Measurements from ENCODE around the gene COA3. TPM values are rescaled to one million over a fixed set of nuclear protein-coding genes. Genes with fewer than 3 reads are reported as not detected.

The COA3 gene
- polyA plus RNA-seq, 4 donors = 101 to 317 (median 296) TPM

GRCh38 chr17:42795061-42795460 is 3.4 kb downstream of the COA3 start:
- H3K27me3 ChIP-seq (ENCODE audit: control insufficient read depth in 3 of 3, insufficient read depth in 3 of 3, low read length in 3 of 3) = no peaks in the 10 kb centered on the region
- FAIRE-seq (no peak), DNase-seq (no peak)
- peaks cover 0 to 41% (median 0%) of the 10 kb centered on the region in 3 donors for H3K36me3 ChIP-seq (ENCODE audit: control insufficient read depth in 3 of 3, insufficient read depth in 2 of 3, low read depth in 1 of 3, low read length in 3 of 3)
- H3K4me3 ChIP-seq (ENCODE audit: low read depth in 1 of 3, low read length in 3 of 3) = no peak overlapping the region
- 57 to 71% (median 60%) methylated on average over 3 to 4 of the region's 4 CpGs for WGBS, 3 donors
- peaks cover 2 to 29% (median 3%) of the 10 kb centered on the region in 3 donors for H3K4me1 ChIP-seq (ENCODE audit: control insufficient read depth in 3 of 3, insufficient read depth in 2 of 3, low read depth in 1 of 3, low read length in 2 of 3)
- no peak overlapping the region for H3K27ac ChIP-seq (ENCODE audit: low read depth in 1 of 3, low read length in 2 of 3)
- H3K9me3 ChIP-seq (ENCODE audit: control insufficient read depth in 2 of 2, insufficient read depth in 1 of 2, low read depth in 1 of 2, low read length in 1 of 2) = no peaks in the 10 kb centered on the region

GRCh38 chr17:42792545-42792944 is 6.0 kb downstream of the COA3 start:
- WGBS, 3 donors = 68 to 74% (median 72%) methylated on average over 5 of the region's 5 CpGs
- Histone ChIP-seq H3K27me3 (ENCODE audit: control insufficient read depth in 3 of 3, insufficient read depth in 3 of 3, low read length in 3 of 3) (no peaks in the 10 kb centered on the region), H3K4me1 (ENCODE audit: control insufficient read depth in 3 of 3, insufficient read depth in 2 of 3, low read depth in 1 of 3, low read length in 2 of 3) (peaks cover 0 to 20% (median 0%) of the 10 kb centered on the region in 3 donors), H3K27ac (ENCODE audit: low read depth in 1 of 3, low read length in 2 of 3) (no peak overlapping the region), H3K36me3 (ENCODE audit: control insufficient read depth in 3 of 3, insufficient read depth in 2 of 3, low read depth in 1 of 3, low read length in 3 of 3) (peaks cover 0 to 56% (median 0%) of the 10 kb centered on the region in 3 donors), H3K9me3 (ENCODE audit: control insufficient read depth in 2 of 2, insufficient read depth in 1 of 2, low read depth in 1 of 2, low read length in 1 of 2) (no peaks in the 10 kb centered on the region), H3K4me3 (ENCODE audit: low read depth in 1 of 3, low read length in 3 of 3) (no peak overlapping the region)
- DNase-seq = no peak
- FAIRE-seq = no peak

GRCh38 chr17:42791948-42792347 is 6.6 kb downstream of the COA3 start:
- Histone ChIP-seq H3K9me3 (ENCODE audit: control insufficient read depth in 2 of 2, insufficient read depth in 1 of 2, low read depth in 1 of 2, low read length in 1 of 2) (no peaks in the 10 kb centered on the region), H3K27ac (ENCODE audit: low read depth in 1 of 3, low read length in 2 of 3) (no peak overlapping the region), H3K36me3 (ENCODE audit: control insufficient read depth in 3 of 3, insufficient read depth in 2 of 3, low read depth in 1 of 3, low read length in 3 of 3) (peaks cover 0 to 60% (median 0%) of the 10 kb centered on the region in 3 donors), H3K27me3 (ENCODE audit: control insufficient read depth in 3 of 3, insufficient read depth in 3 of 3, low read length in 3 of 3) (peaks cover 0 to 3% (median 0%) of the 10 kb centered on the region in 3 donors), H3K4me3 (ENCODE audit: low read depth in 1 of 3, low read length in 3 of 3) (no peak overlapping the region), H3K4me1 (ENCODE audit: control insufficient read depth in 3 of 3, insufficient read depth in 2 of 3, low read depth in 1 of 3, low read length in 2 of 3) (peaks cover 0 to 16% (median 0%) of the 10 kb centered on the region in 3 donors)
- FAIRE-seq (no peak), DNase-seq (no peak)
- 73 to 80% (median 75%) methylated on average over 2 of the region's 2 CpGs for WGBS, 3 donors

- Histone ChIP-seq H3K27ac (ENCODE audit: low read depth in 1 of 3, low read length in 2 of 3) (no peak overlapping the region), H3K27me3 (ENCODE audit: control insufficient read depth in 3 of 3, insufficient read depth in 3 of 3, low read length in 3 of 3) (peaks cover 0 to 44% (median 10%) of the 10 kb centered on the region in 3 donors), H3K4me1 (ENCODE audit: control insufficient read depth in 3 of 3, insufficient read depth in 2 of 3, low read depth in 1 of 3, low read length in 2 of 3) (peaks cover 0 to 11% (median 0%) of the 10 kb centered on the region in 3 donors), H3K36me3 (ENCODE audit: control insufficient read depth in 3 of 3, insufficient read depth in 2 of 3, low read depth in 1 of 3, low read length in 3 of 3) (peaks cover 0 to 62% (median 0%) of the 10 kb centered on the region in 3 donors), H3K4me3 (ENCODE audit: low read depth in 1 of 3, low read length in 3 of 3) (no peak overlapping the region), H3K9me3 (ENCODE audit: control insufficient read depth in 2 of 2, insufficient read depth in 1 of 2, low read depth in 1 of 2, low read length in 1 of 2) (no peaks in the 10 kb centered on the region)
- FAIRE-seq = no peak
- DNase-seq = no peak
- WGBS, 3 donors = 88 to 94% (median 93%) methylated on average over 11 of the region's 11 CpGs
Measured at GRCh38 chr17:42787266-42787665, 11.2 kb downstream of the COA3 start.

GRCh38 chr17:42784811-42785592 is 13.5 kb downstream of the COA3 start:
- FAIRE-seq = no peak
- Histone ChIP-seq H3K9me3 (ENCODE audit: control insufficient read depth in 2 of 2, insufficient read depth in 1 of 2, low read depth in 1 of 2, low read length in 1 of 2) (no peaks in the 10 kb centered on the region), H3K4me1 (ENCODE audit: control insufficient read depth in 3 of 3, insufficient read depth in 2 of 3, low read depth in 1 of 3, low read length in 2 of 3) (peaks cover 0 to 26% (median 0%) of the 10 kb centered on the region in 3 donors), H3K4me3 (ENCODE audit: low read depth in 1 of 3, low read length in 3 of 3) (no peak overlapping the region), H3K27ac (ENCODE audit: low read depth in 1 of 3, low read length in 2 of 3) (no peak overlapping the region), H3K36me3 (ENCODE audit: control insufficient read depth in 3 of 3, insufficient read depth in 2 of 3, low read depth in 1 of 3, low read length in 3 of 3) (peaks cover 0 to 61% (median 0%) of the 10 kb centered on the region in 3 donors), H3K27me3 (ENCODE audit: control insufficient read depth in 3 of 3, insufficient read depth in 3 of 3, low read length in 3 of 3) (peaks cover 0 to 56% (median 13%) of the 10 kb centered on the region in 3 donors)
- DNase-seq = no peak
- WGBS, 3 donors = 39 to 86% (median 61%) methylated on average over 46 to 52 of the region's 52 CpGs

GRCh38 chr17:42784409-42784808 is 14.1 kb downstream of the COA3 start:
- Histone ChIP-seq H3K4me1 (ENCODE audit: control insufficient read depth in 3 of 3, insufficient read depth in 2 of 3, low read depth in 1 of 3, low read length in 2 of 3) (peaks cover 0 to 32% (median 0%) of the 10 kb centered on the region in 3 donors), H3K4me3 (ENCODE audit: low read depth in 1 of 3, low read length in 3 of 3) (no peak overlapping the region), H3K27ac (ENCODE audit: low read depth in 1 of 3, low read length in 2 of 3) (no peak overlapping the region), H3K9me3 (ENCODE audit: control insufficient read depth in 2 of 2, insufficient read depth in 1 of 2, low read depth in 1 of 2, low read length in 1 of 2) (no peaks in the 10 kb centered on the region), H3K27me3 (ENCODE audit: control insufficient read depth in 3 of 3, insufficient read depth in 3 of 3, low read length in 3 of 3) (peaks cover 0 to 56% (median 13%) of the 10 kb centered on the region in 3 donors), H3K36me3 (ENCODE audit: control insufficient read depth in 3 of 3, insufficient read depth in 2 of 3, low read depth in 1 of 3, low read length in 3 of 3) (peaks cover 0 to 67% (median 0%) of the 10 kb centered on the region in 3 donors)
- WGBS, 3 donors = 46 to 81% (median 68%) methylated on average over 23 to 25 of the region's 25 CpGs
- FAIRE-seq (no peak), DNase-seq (no peak)

- Histone ChIP-seq H3K36me3 (ENCODE audit: control insufficient read depth in 3 of 3, insufficient read depth in 2 of 3, low read depth in 1 of 3, low read length in 3 of 3) (peaks cover 0 to 70% (median 2%) of the 10 kb centered on the region in 3 donors), H3K27ac (ENCODE audit: low read depth in 1 of 3, low read length in 2 of 3) (no peak overlapping the region), H3K4me3 (ENCODE audit: low read depth in 1 of 3, low read length in 3 of 3) (no peak overlapping the region), H3K4me1 (ENCODE audit: control insufficient read depth in 3 of 3, insufficient read depth in 2 of 3, low read depth in 1 of 3, low read length in 2 of 3) (peaks cover 0 to 39% (median 0%) of the 10 kb centered on the region in 3 donors), H3K27me3 (ENCODE audit: control insufficient read depth in 3 of 3, insufficient read depth in 3 of 3, low read length in 3 of 3) (peaks cover 0 to 56% (median 13%) of the 10 kb centered on the region in 3 donors), H3K9me3 (ENCODE audit: control insufficient read depth in 2 of 2, insufficient read depth in 1 of 2, low read depth in 1 of 2, low read length in 1 of 2) (no peaks in the 10 kb centered on the region)
- DNase-seq (no peak), FAIRE-seq (no peak)
- 40 to 84% (median 68%) methylated on average over 22 of the region's 22 CpGs for WGBS, 3 donors
Measured at GRCh38 chr17:42783791-42784138, 14.7 kb downstream of the COA3 start.

GRCh38 chr17:42783062-42783790 is 15.3 kb downstream of the COA3 start:
- Histone ChIP-seq H3K27ac (ENCODE audit: low read depth in 1 of 3, low read length in 2 of 3) (no peak overlapping the region), H3K27me3 (ENCODE audit: control insufficient read depth in 3 of 3, insufficient read depth in 3 of 3, low read length in 3 of 3) (peaks cover 0 to 56% (median 13%) of the 10 kb centered on the region in 3 donors), H3K9me3 (ENCODE audit: control insufficient read depth in 2 of 2, insufficient read depth in 1 of 2, low read depth in 1 of 2, low read length in 1 of 2) (no peaks in the 10 kb centered on the region), H3K4me3 (ENCODE audit: low read depth in 1 of 3, low read length in 3 of 3) (peak overlapping the region in 1 of 3 donors; percentile 60), H3K4me1 (ENCODE audit: control insufficient read depth in 3 of 3, insufficient read depth in 2 of 3, low read depth in 1 of 3, low read length in 2 of 3) (peaks cover 0 to 40% (median 0%) of the 10 kb centered on the region in 3 donors), H3K36me3 (ENCODE audit: control insufficient read depth in 3 of 3, insufficient read depth in 2 of 3, low read depth in 1 of 3, low read length in 3 of 3) (peaks cover 0 to 70% (median 2%) of the 10 kb centered on the region in 3 donors)
- FAIRE-seq = no peak
- DNase-seq = no peak
- 35 to 51% (median 44%) methylated on average over 9 of the region's 9 CpGs for WGBS, 3 donors

All from small intestine (tissue), 7 donors.